ENCODE results near the gene SCNN1G. TPM values are rescaled to one million over a fixed set of nuclear protein-coding genes. Genes with fewer than 3 reads are reported as not detected.

Gene SCNN1G
- polyA plus RNA-seq, 4 donors: 0.37 TPM; not detected in 3

GRCh38 chr16:23216658-23217246 is 34.2 kb downstream of the SCNN1G start:
- no peak overlapping the region for H3K27ac ChIP-seq (ENCODE audit: low read depth in 1 of 3, low read length in 2 of 3)
- H3K9me3 ChIP-seq (ENCODE audit: control insufficient read depth in 2 of 2, insufficient read depth in 1 of 2, low read depth in 1 of 2, low read length in 1 of 2): no peaks in the 10 kb centered on the region
- WGBS, 3 donors: 73 to 77% (median 75%) methylated on average over 4 of the region's 4 CpGs
- no peaks in the 10 kb centered on the region for H3K36me3 ChIP-seq (ENCODE audit: control insufficient read depth in 3 of 3, insufficient read depth in 2 of 3, low read depth in 1 of 3, low read length in 3 of 3)
- no peak overlapping the region for H3K4me3 ChIP-seq (ENCODE audit: low read depth in 1 of 3, low read length in 3 of 3)
- H3K4me1 ChIP-seq (ENCODE audit: control insufficient read depth in 3 of 3, insufficient read depth in 2 of 3, low read depth in 1 of 3, low read length in 2 of 3): no peaks in the 10 kb centered on the region
- FAIRE-seq (no peak), DNase-seq (no peak)
- no peaks in the 10 kb centered on the region for H3K27me3 ChIP-seq (ENCODE audit: control insufficient read depth in 3 of 3, insufficient read depth in 3 of 3, low read length in 3 of 3)

- Histone ChIP-seq H3K27ac (ENCODE audit: low read depth in 1 of 3, low read length in 2 of 3) (no peak overlapping the region), H3K4me1 (ENCODE audit: control insufficient read depth in 3 of 3, insufficient read depth in 2 of 3, low read depth in 1 of 3, low read length in 2 of 3) (no peaks in the 10 kb centered on the region), H3K27me3 (ENCODE audit: control insufficient read depth in 3 of 3, insufficient read depth in 3 of 3, low read length in 3 of 3) (no peaks in the 10 kb centered on the region), H3K4me3 (ENCODE audit: low read depth in 1 of 3, low read length in 3 of 3) (no peak overlapping the region), H3K9me3 (ENCODE audit: control insufficient read depth in 2 of 2, insufficient read depth in 1 of 2, low read depth in 1 of 2, low read length in 1 of 2) (no peaks in the 10 kb centered on the region), H3K36me3 (ENCODE audit: control insufficient read depth in 3 of 3, insufficient read depth in 2 of 3, low read depth in 1 of 3, low read length in 3 of 3) (no peaks in the 10 kb centered on the region)
- FAIRE-seq (no peak), DNase-seq (no peak)
- WGBS, 3 donors: 63 to 70% (median 66%) methylated on average over 8 of the region's 8 CpGs
These were observed 35.1 kb downstream of the SCNN1G start for GRCh38 chr16:23217646-23218045.

- FAIRE-seq (no peak), DNase-seq (no peak)
- Histone ChIP-seq H3K27ac (ENCODE audit: low read depth in 1 of 3, low read length in 2 of 3) (no peak overlapping the region), H3K27me3 (ENCODE audit: control insufficient read depth in 3 of 3, insufficient read depth in 3 of 3, low read length in 3 of 3) (no peaks in the 10 kb centered on the region), H3K4me1 (ENCODE audit: control insufficient read depth in 3 of 3, insufficient read depth in 2 of 3, low read depth in 1 of 3, low read length in 2 of 3) (no peaks in the 10 kb centered on the region), H3K4me3 (ENCODE audit: low read depth in 1 of 3, low read length in 3 of 3) (no peak overlapping the region), H3K9me3 (ENCODE audit: control insufficient read depth in 2 of 2, insufficient read depth in 1 of 2, low read depth in 1 of 2, low read length in 1 of 2) (no peaks in the 10 kb centered on the region), H3K36me3 (ENCODE audit: control insufficient read depth in 3 of 3, insufficient read depth in 2 of 3, low read depth in 1 of 3, low read length in 3 of 3) (no peaks in the 10 kb centered on the region)
These were observed 40.4 kb downstream of the SCNN1G start for GRCh38 chr16:23222929-23223328.

- Histone ChIP-seq H3K4me1 (ENCODE audit: control insufficient read depth in 3 of 3, insufficient read depth in 2 of 3, low read depth in 1 of 3, low read length in 2 of 3) (no peaks in the 10 kb centered on the region), H3K4me3 (ENCODE audit: low read depth in 1 of 3, low read length in 3 of 3) (no peak overlapping the region), H3K9me3 (ENCODE audit: control insufficient read depth in 2 of 2, insufficient read depth in 1 of 2, low read depth in 1 of 2, low read length in 1 of 2) (no peaks in the 10 kb centered on the region), H3K27ac (ENCODE audit: low read depth in 1 of 3, low read length in 2 of 3) (no peak overlapping the region), H3K27me3 (ENCODE audit: control insufficient read depth in 3 of 3, insufficient read depth in 3 of 3, low read length in 3 of 3) (no peaks in the 10 kb centered on the region), H3K36me3 (ENCODE audit: control insufficient read depth in 3 of 3, insufficient read depth in 2 of 3, low read depth in 1 of 3, low read length in 3 of 3) (no peaks in the 10 kb centered on the region)
- FAIRE-seq: no peak
- DNase-seq: no peak
- WGBS, 3 donors: 67 to 68% (median 68%) methylated on average over 8 of the region's 8 CpGs
These were observed 40.8 kb downstream of the SCNN1G start for GRCh38 chr16:23223368-23223767.

GRCh38 chr16:23225109-23225508 is 42.6 kb downstream of the SCNN1G start:
- FAIRE-seq: no peak
- DNase-seq: no peak
- Histone ChIP-seq H3K27me3 (ENCODE audit: control insufficient read depth in 3 of 3, insufficient read depth in 3 of 3, low read length in 3 of 3) (no peaks in the 10 kb centered on the region), H3K27ac (ENCODE audit: low read depth in 1 of 3, low read length in 2 of 3) (no peak overlapping the region), H3K9me3 (ENCODE audit: control insufficient read depth in 2 of 2, insufficient read depth in 1 of 2, low read depth in 1 of 2, low read length in 1 of 2) (no peaks in the 10 kb centered on the region), H3K4me3 (ENCODE audit: low read depth in 1 of 3, low read length in 3 of 3) (no peak overlapping the region), H3K4me1 (ENCODE audit: control insufficient read depth in 3 of 3, insufficient read depth in 2 of 3, low read depth in 1 of 3, low read length in 2 of 3) (no peaks in the 10 kb centered on the region), H3K36me3 (ENCODE audit: control insufficient read depth in 3 of 3, insufficient read depth in 2 of 3, low read depth in 1 of 3, low read length in 3 of 3) (no peaks in the 10 kb centered on the region)
- 75 to 85% (median 77%) methylated on average over 4 of the region's 4 CpGs for WGBS, 3 donors

- H3K4me3 ChIP-seq (ENCODE audit: low read depth in 1 of 3, low read length in 3 of 3): no peak overlapping the region
- no peaks in the 10 kb centered on the region for H3K27me3 ChIP-seq (ENCODE audit: control insufficient read depth in 3 of 3, insufficient read depth in 3 of 3, low read length in 3 of 3)
- no peaks in the 10 kb centered on the region for H3K9me3 ChIP-seq (ENCODE audit: control insufficient read depth in 2 of 2, insufficient read depth in 1 of 2, low read depth in 1 of 2, low read length in 1 of 2)
- FAIRE-seq (no peak), DNase-seq (no peak)
- no peaks in the 10 kb centered on the region for H3K36me3 ChIP-seq (ENCODE audit: control insufficient read depth in 3 of 3, insufficient read depth in 2 of 3, low read depth in 1 of 3, low read length in 3 of 3)
- no peak overlapping the region for H3K27ac ChIP-seq (ENCODE audit: low read depth in 1 of 3, low read length in 2 of 3)
- no peaks in the 10 kb centered on the region for H3K4me1 ChIP-seq (ENCODE audit: control insufficient read depth in 3 of 3, insufficient read depth in 2 of 3, low read depth in 1 of 3, low read length in 2 of 3)
These were observed 43.1 kb downstream of the SCNN1G start for GRCh38 chr16:23225634-23226033.

GRCh38 chr16:23227529-23227928 is 45.0 kb downstream of the SCNN1G start:
- Histone ChIP-seq H3K27me3 (ENCODE audit: control insufficient read depth in 3 of 3, insufficient read depth in 3 of 3, low read length in 3 of 3) (no peaks in the 10 kb centered on the region), H3K27ac (ENCODE audit: low read depth in 1 of 3, low read length in 2 of 3) (no peak overlapping the region), H3K4me3 (ENCODE audit: low read depth in 1 of 3, low read length in 3 of 3) (no peak overlapping the region), H3K4me1 (ENCODE audit: control insufficient read depth in 3 of 3, insufficient read depth in 2 of 3, low read depth in 1 of 3, low read length in 2 of 3) (no peaks in the 10 kb centered on the region), H3K36me3 (ENCODE audit: control insufficient read depth in 3 of 3, insufficient read depth in 2 of 3, low read depth in 1 of 3, low read length in 3 of 3) (no peaks in the 10 kb centered on the region), H3K9me3 (ENCODE audit: control insufficient read depth in 2 of 2, insufficient read depth in 1 of 2, low read depth in 1 of 2, low read length in 1 of 2) (no peaks in the 10 kb centered on the region)
- DNase-seq (no peak), FAIRE-seq (no peak)
- 51 to 61% (median 57%) methylated on average over 4 of the region's 4 CpGs for WGBS, 3 donors

GRCh38 chr16:23229714-23230113 is 47.2 kb downstream of the SCNN1G start:
- Histone ChIP-seq H3K36me3 (ENCODE audit: control insufficient read depth in 3 of 3, insufficient read depth in 2 of 3, low read depth in 1 of 3, low read length in 3 of 3) (no peaks in the 10 kb centered on the region), H3K4me1 (ENCODE audit: control insufficient read depth in 3 of 3, insufficient read depth in 2 of 3, low read depth in 1 of 3, low read length in 2 of 3) (no peaks in the 10 kb centered on the region), H3K9me3 (ENCODE audit: control insufficient read depth in 2 of 2, insufficient read depth in 1 of 2, low read depth in 1 of 2, low read length in 1 of 2) (no peaks in the 10 kb centered on the region), H3K27me3 (ENCODE audit: control insufficient read depth in 3 of 3, insufficient read depth in 3 of 3, low read length in 3 of 3) (no peaks in the 10 kb centered on the region), H3K27ac (ENCODE audit: low read depth in 1 of 3, low read length in 2 of 3) (no peak overlapping the region), H3K4me3 (ENCODE audit: low read depth in 1 of 3, low read length in 3 of 3) (no peak overlapping the region)
- FAIRE-seq (no peak), DNase-seq (no peak)
- WGBS, 3 donors: 28 to 70% (median 35%) methylated on average over 4 of the region's 4 CpGs

GRCh38 chr16:23232806-23233205 is 50.3 kb downstream of the SCNN1G start:
- WGBS, 3 donors: 30 to 53% (median 46%) methylated on average over 2 of the region's 2 CpGs
- DNase-seq (no peak), FAIRE-seq (no peak)
- Histone ChIP-seq H3K9me3 (ENCODE audit: control insufficient read depth in 2 of 2, insufficient read depth in 1 of 2, low read depth in 1 of 2, low read length in 1 of 2) (no peaks in the 10 kb centered on the region), H3K4me1 (ENCODE audit: control insufficient read depth in 3 of 3, insufficient read depth in 2 of 3, low read depth in 1 of 3, low read length in 2 of 3) (no peaks in the 10 kb centered on the region), H3K36me3 (ENCODE audit: control insufficient read depth in 3 of 3, insufficient read depth in 2 of 3, low read depth in 1 of 3, low read length in 3 of 3) (no peaks in the 10 kb centered on the region), H3K27me3 (ENCODE audit: control insufficient read depth in 3 of 3, insufficient read depth in 3 of 3, low read length in 3 of 3) (no peaks in the 10 kb centered on the region), H3K4me3 (ENCODE audit: low read depth in 1 of 3, low read length in 3 of 3) (no peak overlapping the region), H3K27ac (ENCODE audit: low read depth in 1 of 3, low read length in 2 of 3) (no peak overlapping the region)

Measured in small intestine (tissue), 7 donors.